ENCODE results near the gene LUM.

Gene LUM

GRCh38 chr12:91111366-91112325, at the start of gene LUM:
Gene LUM, minus strand, starts transcription at chr12:91111494. Its CDS starts 2,515 bp downstream, at chr12:91108979.
- DNase-seq, result no peak

- no peak for DNase-seq
Observed at GRCh38 chr12:91161009-91161408, 49.7 kb upstream of the LUM start.

GRCh38 chr12:91155990-91156389, 44.7 kb upstream of the LUM start:
- no peak for DNase-seq

GRCh38 chr12:91154131-91154530, 42.8 kb upstream of the LUM start:
- no peak for DNase-seq

GRCh38 chr12:91144053-91144452, 32.8 kb upstream of the LUM start:
- no peak for DNase-seq

- no peak for DNase-seq
Observed at GRCh38 chr12:91143206-91143605, 31.9 kb upstream of the LUM start.

GRCh38 chr12:91142221-91142631, 30.9 kb upstream of the LUM start:
- no peak for DNase-seq

GRCh38 chr12:91140026-91140931, 29.0 kb upstream of the LUM start:
- DNase-seq, result no peak

GRCh38 chr12:91139286-91139685, 28.0 kb upstream of the LUM start:
- no peak for DNase-seq

- no peak for DNase-seq
Observed at GRCh38 chr12:91138337-91138920, 27.1 kb upstream of the LUM start.

GRCh38 chr12:91133871-91134270, 22.6 kb upstream of the LUM start:
- DNase-seq, result no peak

GRCh38 chr12:91129662-91130362, 18.5 kb upstream of the LUM start:
- no peak for DNase-seq

GRCh38 chr12:91127751-91128150, 16.5 kb upstream of the LUM start:
- DNase-seq, result no peak

- DNase-seq, result no peak
Observed at GRCh38 chr12:91127306-91127705, 16.0 kb upstream of the LUM start.

- DNase-seq, result no peak
Observed at GRCh38 chr12:91126516-91126915, 15.2 kb upstream of the LUM start.

- DNase-seq, result no peak
Observed at GRCh38 chr12:91123236-91123916, 12.1 kb upstream of the LUM start.

GRCh38 chr12:91120781-91121180, 9.5 kb upstream of the LUM start:
- no peak for DNase-seq

- no peak for DNase-seq
Observed at GRCh38 chr12:91119089-91119488, 7.8 kb upstream of the LUM start.

- DNase-seq, result no peak
Observed at GRCh38 chr12:91113621-91114020, 2.3 kb upstream of the LUM start.

GRCh38 chr12:91110311-91110924, 876 bp downstream of the LUM start:
- DNase-seq, result no peak

GRCh38 chr12:91109581-91110310, 1.5 kb downstream of the LUM start:
- no peak for DNase-seq

All from bone marrow (tissue), 2 donors.